ENCODE measurements around the gene ICAM3. TPM values are rescaled to one million over a fixed set of nuclear protein-coding genes. Genes with fewer than 3 reads are reported as not detected.
A peak's percentile ranks its signal among the peaks of the same experiment; 100 is the strongest.

The ICAM3 gene
- total RNA-seq, 8 experiments from 2014 or later, result 0.73 to 3.5 (median 2.2) TPM

DNA sequence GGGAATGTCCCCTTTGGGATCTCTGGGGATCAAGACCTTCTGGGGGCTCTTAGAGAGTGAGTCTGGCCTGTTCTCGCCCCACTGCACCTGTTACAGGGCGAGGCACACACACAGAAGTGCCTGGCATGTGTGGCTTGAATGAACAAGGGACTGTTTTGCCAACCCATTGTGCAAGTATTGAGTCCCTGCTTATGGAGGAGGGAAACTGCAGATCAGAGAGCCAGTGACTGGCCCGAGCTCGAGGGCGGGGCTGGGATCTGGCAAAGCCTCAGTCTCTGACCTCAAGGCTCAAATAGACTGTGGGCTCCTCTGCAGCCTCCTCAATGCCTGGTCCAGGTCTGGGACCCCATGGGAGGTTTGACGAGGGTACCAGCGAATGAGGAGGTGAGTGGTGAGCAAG is 11.6 kb downstream of the ICAM3 start:
- no peak overlapping the region for H3K4me3 ChIP-seq
- peaks cover 6 to 7% of the 10 kb centered on the region in 2 donors for H3K4me1 ChIP-seq (replicated peaks in 1 of 2)
- WGBS, 10 experiments, result 80 to 100% (median 96%) methylated on average over 2 to 3 of the region's 7 CpGs; no CpG with 5 or more reads in 6 of the 10 experiments
- H3K27ac ChIP-seq, result no peak overlapping the region
- in situ Hi-C loops (cut with MboI; ENCODE audit: low pct_unique_long_range_greater_than_20kb in 2 of 9, low sequenced_read_pairs in 9 of 9, unreplicated experiment in 9 of 9), result no loop called here
- ATAC-seq (replicated peaks in 6 of 8), result no peak

DNA sequence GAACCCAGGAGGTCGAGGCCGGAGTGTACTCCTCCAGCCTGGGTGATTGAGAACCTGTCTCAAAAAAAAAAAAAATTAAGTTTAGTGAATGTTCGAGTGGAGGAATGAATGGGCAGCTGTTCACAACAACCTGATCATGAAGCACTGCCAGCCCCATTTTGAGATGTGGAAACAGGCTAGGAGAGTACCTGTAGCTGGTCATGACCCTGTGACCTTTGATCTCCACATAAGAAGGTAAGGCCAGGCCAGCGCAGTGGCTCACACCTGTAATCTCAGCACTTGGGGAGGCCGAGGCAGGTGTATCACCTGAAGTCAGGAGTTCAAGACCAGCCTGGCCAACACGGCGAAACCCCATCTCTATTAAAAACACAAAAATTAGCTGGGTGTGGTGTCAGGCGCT is 13.7 kb downstream of the ICAM3 start:
- H3K27ac ChIP-seq, result no peak overlapping the region
- no peaks in the 10 kb centered on the region for H3K4me1 ChIP-seq (replicated peaks in 1 of 2)
- WGBS, 10 experiments, result 90 to 100% (median 96%) methylated on average over 2 to 7 of the region's 8 CpGs; no CpG with 5 or more reads in 4 of the 10 experiments
- H3K4me3 ChIP-seq, result no peak overlapping the region
- ATAC-seq (replicated peaks in 6 of 8), result no peak
- in situ Hi-C loops (cut with MboI; ENCODE audit: low pct_unique_long_range_greater_than_20kb in 2 of 9, low sequenced_read_pairs in 9 of 9, unreplicated experiment in 9 of 9), result no loop called here

DNA sequence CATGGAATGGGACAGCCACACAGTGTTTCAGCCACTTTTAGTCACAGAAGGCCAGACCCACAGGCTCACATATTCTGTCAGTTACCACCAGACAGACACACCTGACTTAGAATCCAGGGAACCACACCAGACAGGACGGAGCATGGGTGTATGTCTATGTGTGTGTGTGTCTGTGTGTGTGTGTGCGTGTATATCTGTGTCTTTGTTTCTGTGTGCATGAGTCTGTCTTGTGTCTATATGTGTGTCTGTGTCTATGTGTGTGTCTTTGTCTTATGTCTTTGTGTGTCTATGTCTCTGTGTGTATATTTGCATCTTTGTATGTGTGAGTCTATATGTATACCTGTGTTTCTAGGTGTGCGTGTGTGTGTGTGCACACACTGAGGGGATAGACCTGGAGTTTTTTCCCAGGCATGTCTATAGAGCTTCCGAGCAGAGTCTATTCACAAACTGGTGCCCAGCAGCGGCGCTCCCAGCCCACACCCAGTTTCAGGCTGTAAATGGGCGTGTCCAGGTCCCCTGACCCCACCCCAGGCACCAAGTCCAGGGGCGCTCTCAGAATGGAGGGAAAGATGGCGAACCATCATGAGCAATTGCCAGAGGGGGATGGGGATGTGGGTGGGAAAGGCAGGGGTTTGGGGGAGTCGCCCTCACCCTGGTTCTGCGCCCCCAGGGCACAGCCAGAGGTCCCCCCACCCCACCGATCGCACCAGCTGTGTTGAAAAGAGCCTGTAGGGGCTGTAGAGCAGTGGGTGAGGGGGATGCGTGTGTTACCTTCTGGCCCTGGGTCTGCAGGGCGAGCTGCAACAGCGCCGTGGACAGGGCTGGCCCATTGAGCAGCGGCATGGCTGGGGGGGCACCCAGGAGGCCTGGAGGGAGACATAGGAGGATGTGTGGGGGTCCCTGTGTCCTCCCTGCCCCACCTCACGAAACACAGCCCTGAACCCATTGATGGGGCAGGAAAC is 17.3 kb downstream of the ICAM3 start:
- 83 to 100% (median 95%) methylated on average over 2 to 4 of the region's 19 CpGs; no CpG with 5 or more reads in 5 of the 10 experiments for WGBS, 10 experiments
- Histone ChIP-seq H3K27ac (no peak overlapping the region), H3K4me3 (no peak overlapping the region), H3K4me1 (replicated peaks in 1 of 2) (no peaks in the 10 kb centered on the region)
- ATAC-seq (replicated peaks in 6 of 8), result peak in 4 of 8 experiments; percentile 6 to 68 (median 24)
- in situ Hi-C loops (cut with MboI; ENCODE audit: low pct_unique_long_range_greater_than_20kb in 2 of 9, low sequenced_read_pairs in 9 of 9, unreplicated experiment in 9 of 9), result no loop called here

DNA sequence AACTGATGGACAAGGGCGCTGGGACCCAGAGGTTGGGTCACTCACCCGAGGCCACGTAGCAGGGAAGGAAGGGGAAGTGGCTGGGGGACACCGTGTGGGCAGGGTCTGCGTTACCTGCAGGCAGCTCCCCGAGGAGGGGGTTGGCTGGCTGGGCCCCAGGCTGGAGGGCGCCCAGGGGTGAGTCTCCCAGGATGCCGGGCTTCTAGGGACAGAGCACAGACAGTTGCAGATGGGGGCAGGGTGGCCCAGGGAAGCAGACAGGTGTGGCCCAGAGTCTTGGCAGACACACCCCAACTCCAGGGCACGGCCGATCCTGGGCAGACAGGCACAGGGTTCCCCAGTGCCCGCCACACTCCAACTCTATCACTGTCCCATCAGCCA is 18.0 kb downstream of the ICAM3 start:
- WGBS, 10 experiments, result 100% methylated on average over 2 of the region's 11 CpGs; no CpG with 5 or more reads in 9 of the 10 experiments
- no peak overlapping the region for H3K27ac ChIP-seq
- in situ Hi-C loops (cut with MboI; ENCODE audit: low pct_unique_long_range_greater_than_20kb in 2 of 9, low sequenced_read_pairs in 9 of 9, unreplicated experiment in 9 of 9), result no loop called here
- no peak overlapping the region for H3K4me3 ChIP-seq
- ATAC-seq (replicated peaks in 6 of 8), result peak in 4 of 8 experiments; percentile 5 to 14 (median 12)
- H3K4me1 ChIP-seq (replicated peaks in 1 of 2), result no peaks in the 10 kb centered on the region

DNA sequence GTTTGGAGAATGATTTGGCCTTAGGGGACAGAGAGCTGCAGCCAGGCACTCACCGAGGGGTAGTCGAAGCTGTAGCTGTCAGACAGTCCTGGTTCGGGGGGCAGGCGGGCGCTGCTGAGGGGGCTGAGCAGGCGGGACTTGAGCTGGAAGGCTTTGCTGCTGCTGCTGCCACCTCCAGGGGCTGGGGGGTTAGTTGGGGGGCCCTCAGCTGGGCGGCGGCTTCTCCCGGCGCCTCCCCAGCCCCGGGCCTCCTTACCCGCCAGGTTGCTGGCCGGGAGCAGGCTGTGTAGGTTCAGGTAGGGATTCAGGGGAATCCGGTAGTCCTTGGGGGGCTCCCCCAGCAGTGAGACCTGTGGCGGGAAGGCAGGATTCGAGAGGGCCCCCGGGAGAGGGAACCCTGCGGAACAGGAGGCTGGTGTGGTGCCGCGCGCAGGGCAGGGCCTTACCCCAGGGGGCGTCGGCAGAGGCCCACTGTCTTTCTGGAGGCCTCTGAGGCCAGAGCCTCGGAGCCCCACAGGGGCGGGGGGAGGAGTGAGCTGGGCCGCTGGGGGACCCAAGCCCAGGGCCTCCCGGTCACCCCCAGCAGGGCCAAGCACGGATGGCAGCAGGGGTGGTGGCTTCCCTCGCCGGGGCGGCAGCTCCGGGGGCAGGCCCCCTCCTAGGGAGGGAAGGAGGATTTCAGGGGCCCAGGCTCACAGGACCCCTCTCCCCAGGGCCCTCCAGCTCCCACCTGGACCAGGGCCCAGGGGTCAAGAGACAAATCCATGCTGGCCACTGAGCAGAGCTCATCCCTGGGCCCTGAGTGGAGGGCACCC is 18.6 kb downstream of the ICAM3 start:
- H3K4me1 ChIP-seq (replicated peaks in 1 of 2), result peaks cover 3 to 4% of the 10 kb centered on the region in 2 donors
- no peak overlapping the region for H3K27ac ChIP-seq
- in situ Hi-C loops (cut with MboI; ENCODE audit: low pct_unique_long_range_greater_than_20kb in 2 of 9, low sequenced_read_pairs in 9 of 9, unreplicated experiment in 9 of 9), result no loop called here
- no peak overlapping the region for H3K4me3 ChIP-seq
- WGBS, 10 experiments, result no CpG with 5 or more reads among the region's 32 CpGs
- peak in 1 of 8 experiments; percentile 12 for ATAC-seq (replicated peaks in 6 of 8)

DNA sequence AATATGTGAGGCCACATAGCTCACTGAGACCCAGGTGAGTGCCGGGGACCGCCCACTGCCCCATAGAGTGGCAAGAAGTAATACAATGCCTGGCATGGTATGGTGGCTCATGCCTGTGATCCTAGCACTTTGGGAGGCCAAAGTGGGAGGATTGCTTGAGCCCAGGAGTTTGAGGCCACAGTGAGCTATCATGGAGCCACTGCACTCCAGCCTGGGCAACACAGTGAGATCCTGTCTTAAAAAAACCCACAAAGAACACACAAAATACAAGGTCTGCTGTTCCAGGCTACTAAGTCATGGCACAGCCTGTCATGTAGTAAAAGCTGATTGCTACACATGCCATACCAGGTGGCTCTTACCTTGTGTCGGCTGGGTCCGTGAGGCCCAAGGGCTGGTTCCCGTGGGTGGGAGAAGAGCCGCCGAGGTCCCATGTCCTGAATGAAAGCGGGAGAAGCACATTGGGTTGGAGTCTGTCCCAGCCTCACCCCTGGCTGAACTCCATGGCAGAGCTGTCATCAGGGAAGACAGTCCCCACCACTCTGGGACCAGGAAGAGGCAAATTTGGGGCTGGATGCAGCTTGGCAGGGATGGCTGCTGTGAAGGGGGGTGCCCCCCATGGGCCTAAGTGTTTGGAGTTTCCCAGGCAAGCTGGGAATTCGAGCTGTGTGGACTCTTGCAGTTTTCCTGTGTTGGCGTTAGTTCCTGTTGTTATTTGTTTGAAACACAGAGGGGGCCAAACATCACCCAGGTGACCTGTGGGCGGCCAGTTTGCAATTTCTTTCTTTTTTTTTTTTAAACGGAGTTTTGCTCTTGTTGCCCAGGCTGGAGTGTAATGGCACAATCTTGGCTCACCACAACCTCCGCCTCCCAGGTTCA is 20.4 kb downstream of the ICAM3 start:
- peaks cover 7 to 11% of the 10 kb centered on the region in 2 donors for H3K4me1 ChIP-seq (replicated peaks in 1 of 2)
- 80 to 100% (median 91%) methylated on average over 2 to 6 of the region's 13 CpGs; no CpG with 5 or more reads in 3 of the 10 experiments for WGBS, 10 experiments
- H3K4me3 ChIP-seq, result no peak overlapping the region
- no peak overlapping the region for H3K27ac ChIP-seq
- in situ Hi-C loops (cut with MboI; ENCODE audit: low pct_unique_long_range_greater_than_20kb in 2 of 9, low sequenced_read_pairs in 9 of 9, unreplicated experiment in 9 of 9), result no loop called here
- ATAC-seq (replicated peaks in 6 of 8), result no peak

DNA sequence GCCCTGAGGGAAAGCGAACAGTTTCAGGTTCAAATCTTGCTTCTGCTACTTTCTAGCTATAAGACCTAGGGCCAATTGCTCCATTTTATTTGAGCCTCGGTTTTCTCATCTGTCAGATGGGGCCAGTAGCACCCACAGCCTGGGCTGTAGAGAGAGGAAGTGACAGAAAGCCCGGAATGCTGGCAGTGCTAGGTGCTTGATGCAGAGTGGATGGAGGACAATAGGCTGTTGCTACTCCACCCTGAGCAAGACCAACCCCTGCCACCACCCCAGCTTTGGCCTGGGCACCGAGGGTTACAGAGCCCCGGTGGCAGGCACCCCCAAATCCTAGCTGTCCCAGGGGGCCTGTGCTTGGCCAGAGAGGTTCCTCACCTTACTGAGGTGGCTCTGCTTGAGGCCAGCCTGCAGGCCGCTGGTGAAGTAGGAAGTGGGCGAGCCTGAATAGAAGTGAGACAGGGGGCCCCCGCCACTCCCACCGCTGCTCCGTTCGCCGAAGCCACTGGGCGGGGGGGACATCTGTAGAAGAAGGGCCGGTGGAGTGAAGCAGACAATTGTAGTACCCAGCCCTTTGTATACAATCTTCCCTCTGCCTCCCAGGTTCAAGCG is 21.5 kb downstream of the ICAM3 start:
- no peak overlapping the region for H3K27ac ChIP-seq
- in situ Hi-C loops (cut with MboI; ENCODE audit: low pct_unique_long_range_greater_than_20kb in 2 of 9, low sequenced_read_pairs in 9 of 9, unreplicated experiment in 9 of 9), result no loop called here
- H3K4me3 ChIP-seq, result no peak overlapping the region
- ATAC-seq (replicated peaks in 6 of 8), result no peak
- WGBS, 10 experiments, result 92 to 100% (median 100%) methylated on average over 1 to 4 of the region's 15 CpGs; no CpG with 5 or more reads in 5 of the 10 experiments
- peaks cover 7 to 11% of the 10 kb centered on the region in 2 donors for H3K4me1 ChIP-seq (replicated peaks in 1 of 2)

DNA sequence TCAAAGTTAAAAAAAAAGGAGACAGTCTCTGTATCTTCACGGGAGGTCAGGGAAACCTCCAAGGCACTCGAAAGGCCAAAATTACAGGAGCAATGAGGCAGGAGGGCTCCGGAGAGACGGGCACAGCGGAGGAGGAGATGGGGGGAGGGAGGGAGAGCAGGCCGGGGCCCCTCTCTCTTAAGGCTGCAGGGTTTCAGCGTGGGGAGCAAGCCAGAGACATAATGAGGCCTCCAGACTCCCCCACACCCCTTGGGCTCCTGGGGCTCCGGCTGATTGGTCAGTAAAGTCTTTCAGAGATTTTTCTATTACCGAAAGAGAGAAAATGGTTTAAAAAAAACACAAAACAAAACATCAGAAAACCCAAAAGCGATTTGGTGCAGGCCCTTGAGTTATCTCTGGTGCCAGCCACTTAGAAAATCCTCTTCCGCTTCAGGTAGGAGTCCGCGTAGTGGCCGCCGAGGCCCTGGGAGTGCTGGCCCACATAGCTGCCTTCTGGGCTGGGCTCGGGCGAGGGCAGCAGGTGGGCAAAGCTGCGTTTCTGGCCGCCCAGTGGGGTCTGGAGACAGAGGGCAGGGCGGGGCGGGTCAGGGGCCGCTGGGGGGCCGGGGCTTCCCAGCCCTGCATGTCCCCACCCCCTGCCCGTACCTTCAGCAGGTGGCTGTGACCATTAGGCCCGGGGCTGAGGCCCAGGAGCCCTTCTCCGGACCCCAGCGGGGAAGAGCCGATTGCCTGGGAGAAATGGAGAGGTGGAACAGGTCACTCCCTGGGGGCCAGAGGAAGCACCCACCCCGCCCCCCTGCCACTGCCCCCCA is 22.2 kb downstream of the ICAM3 start:
- Histone ChIP-seq H3K4me1 (replicated peaks in 1 of 2) (peaks cover 7 to 11% of the 10 kb centered on the region in 2 donors), H3K27ac (no peak overlapping the region), H3K4me3 (no peak overlapping the region)
- in situ Hi-C loops (cut with MboI; ENCODE audit: low pct_unique_long_range_greater_than_20kb in 2 of 9, low sequenced_read_pairs in 9 of 9, unreplicated experiment in 9 of 9), result no loop called here
- no peak for ATAC-seq (replicated peaks in 6 of 8)
- 70 to 100% (median 97%) methylated on average over 1 to 7 of the region's 29 CpGs; no CpG with 5 or more reads in 3 of the 10 experiments for WGBS, 10 experiments

DNA sequence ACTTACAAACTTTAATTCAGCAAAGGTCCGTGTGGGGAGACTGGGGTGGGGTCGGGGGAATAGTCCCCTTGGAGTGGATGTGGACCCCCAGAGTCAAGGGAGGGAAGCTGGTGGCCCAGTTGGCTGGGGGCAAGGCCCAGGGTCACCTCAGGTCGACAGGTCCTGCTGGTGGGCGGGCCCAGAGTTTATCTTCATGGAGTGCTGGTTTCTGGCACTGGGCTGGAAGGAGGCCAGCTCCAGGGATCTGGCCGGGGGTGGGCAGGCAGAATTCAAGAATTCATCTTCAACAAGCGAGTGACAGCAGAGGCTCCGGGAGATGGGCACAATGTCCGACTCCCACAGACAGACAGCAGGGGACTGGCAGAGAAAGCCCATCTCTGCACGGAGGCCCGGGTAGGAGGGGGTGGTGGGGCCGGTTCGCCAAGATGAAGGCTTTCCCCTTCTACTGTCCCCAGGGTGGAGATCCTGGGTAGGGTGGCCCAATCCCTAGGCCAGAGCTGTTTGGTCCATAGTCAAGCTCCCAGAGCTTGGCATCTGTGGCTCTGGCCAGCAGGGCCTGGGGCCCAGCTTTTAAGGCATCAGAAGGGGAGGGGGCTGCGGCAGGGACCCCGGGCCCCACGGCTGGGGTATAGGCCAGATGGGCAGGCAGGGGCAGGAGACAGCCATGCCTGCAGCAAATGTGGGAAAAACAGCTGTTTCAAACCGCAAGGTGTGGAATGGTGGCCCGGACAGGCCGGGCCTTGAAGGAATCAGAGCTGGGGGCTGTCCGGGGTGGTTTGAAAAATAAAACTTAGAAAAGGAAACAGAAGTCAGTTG is 23.0 kb downstream of the ICAM3 start:
- ATAC-seq (replicated peaks in 6 of 8), result peak in 6 of 8 experiments; percentile 2 to 32 (median 20)
- Histone ChIP-seq H3K4me1 (replicated peaks in 1 of 2) (peaks cover 7 to 11% of the 10 kb centered on the region in 2 donors), H3K27ac (no peak overlapping the region), H3K4me3 (peak overlapping the region in 4 of 5 donors; percentile 67 to 96 (median 90))
- 40 to 100% (median 93%) methylated on average over 1 to 5 of the region's 19 CpGs; no CpG with 5 or more reads in 2 of the 10 experiments for WGBS, 10 experiments
- in situ Hi-C loops (cut with MboI; ENCODE audit: low pct_unique_long_range_greater_than_20kb in 2 of 9, low sequenced_read_pairs in 9 of 9, unreplicated experiment in 9 of 9), result no loop called here

DNA sequence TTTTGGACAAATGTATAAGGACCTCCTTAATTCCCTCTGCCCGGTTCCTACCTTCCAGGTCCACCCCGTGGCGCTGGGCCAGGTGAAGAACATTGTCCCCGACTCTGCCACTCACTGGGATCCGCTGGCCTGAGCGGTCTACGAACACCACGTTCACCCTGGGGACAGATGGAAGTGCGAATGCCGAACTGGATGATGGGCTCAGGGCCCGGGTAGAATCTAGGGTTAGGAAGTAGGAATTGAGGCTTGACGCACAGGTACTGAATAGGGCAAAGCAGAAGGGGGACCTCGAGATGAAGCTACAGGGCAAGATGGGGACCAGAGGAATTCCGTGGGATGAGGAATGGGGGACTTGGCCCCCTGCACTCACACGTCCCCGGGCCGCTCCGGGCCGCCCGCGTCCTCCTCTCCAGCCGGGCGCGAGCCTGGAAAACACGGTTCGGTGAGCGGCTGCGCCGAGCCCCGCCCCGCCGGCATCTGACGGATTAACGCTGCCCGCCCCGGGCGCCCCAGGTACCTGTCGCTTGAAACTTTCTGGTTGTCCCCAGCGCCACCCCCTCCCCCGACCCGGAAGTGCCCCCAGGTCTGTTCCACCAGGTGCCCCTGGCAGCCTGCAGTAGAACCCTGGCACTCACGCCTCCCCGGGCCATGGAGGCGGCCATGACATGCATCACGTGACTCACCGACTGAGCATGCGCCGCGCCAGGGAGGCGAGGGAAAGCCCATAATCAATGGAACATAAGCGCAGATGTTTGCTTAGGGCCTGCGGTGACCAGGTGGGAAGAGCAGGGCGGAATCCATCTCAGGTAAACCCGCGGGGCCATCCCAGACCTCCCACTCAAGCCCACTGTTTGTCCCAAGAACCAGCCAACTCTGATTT is 23.8 kb downstream of the ICAM3 start, which contains the start of gene FDX2:
Gene FDX2, minus strand, starts transcription at position 681 of the 880 bp plus-strand sequence. Its CDS starts 19 bp downstream, at position 662.
- peak within 1 kb of the TSS; percentile 25 to 26 for H3K27ac ChIP-seq
- in situ Hi-C loops (cut with MboI; ENCODE audit: low pct_unique_long_range_greater_than_20kb in 2 of 9, low sequenced_read_pairs in 9 of 9, unreplicated experiment in 9 of 9), result no loop called here
- peak within 1 kb of the TSS; percentile 67 to 97 (median 95) for H3K4me3 ChIP-seq
- 0 to 4% (median 0%) methylated on average over 1 to 15 of the region's 55 CpGs; no CpG with 5 or more reads in 4 of the 10 experiments for WGBS, 10 experiments
- peaks cover 7 to 11% of the 10 kb centered on the region in 2 donors for H3K4me1 ChIP-seq (replicated peaks in 1 of 2)
- ATAC-seq (replicated peaks in 6 of 8), result peak; percentile 89 to 92 (median 90)

Measured in motor neuron (in vitro differentiated cells).